MCF 10A (cell line): Measurements from ENCODE around the gene TRAF7. TPM values are rescaled to one million over a fixed set of nuclear protein-coding genes. Genes with fewer than 3 reads are reported as not detected.

ENCODE experiments used
- BruUV-seq: library from RNA; stranded (reverse); fragments of 400-500 nt; replicated peaks from 2 replicates; lab custom pipeline; 2021; lab: Mats Ljungman, UMichigan
- CTCF ChIA-PET: fragments of 300-600 bp; sonication (Branson Sonifier 250); formaldehyde crosslinking; extraction: SDS; loops from one replicate; lab custom pipeline; 2021; ENCODE audit warnings: antibody characterized with exemption, inconsistent platforms; lab: Yijun Ruan, JAX
- POLR2A ChIA-PET: fragments of 300-600, 350-650 bp; sonication (Branson Sonifier 250); formaldehyde crosslinking; extraction: SDS; loops from one replicate; lab custom pipeline; 2020; ENCODE audit warnings: antibody characterized with exemption, inconsistent platforms; lab: Yijun Ruan, JAX
- DNase-seq: peaks from one replicate; pipeline ENCODE4 v3.0.0-alpha.2; 2018; ENCODE audit not compliant: unreplicated experiment
- H3K27ac Mint-ChIP-seq: one replicate; pipeline ENCODE4 v1.8.0; 2022; ENCODE audit warnings: mild to moderate bottlenecking, low read depth, mixed read lengths; ENCODE audit not compliant: unreplicated experiment
- H3K27me3 Mint-ChIP-seq: one replicate; pipeline ENCODE4 v1.8.0; 2022; ENCODE audit warnings: mixed read lengths; ENCODE audit not compliant: insufficient read depth, unreplicated experiment
- H3K36me3 Mint-ChIP-seq: one replicate; pipeline ENCODE4 v1.8.0; 2022; ENCODE audit warnings: mild to moderate bottlenecking, moderate library complexity, mixed read lengths; ENCODE audit not compliant: insufficient read depth, unreplicated experiment
- H3K4me1 Mint-ChIP-seq: one replicate; pipeline ENCODE4 v1.8.0; 2022; ENCODE audit warnings: mixed read lengths; ENCODE audit not compliant: insufficient read depth, unreplicated experiment
- H3K4me3 Mint-ChIP-seq: one replicate; pipeline ENCODE4 v1.8.0; 2022; ENCODE audit warnings: mild to moderate bottlenecking, moderate library complexity, mixed read lengths; ENCODE audit not compliant: unreplicated experiment
- H3K9me3 Mint-ChIP-seq: one replicate; pipeline ENCODE4 v1.8.0; 2022; ENCODE audit warnings: mixed read lengths; ENCODE audit not compliant: unreplicated experiment
- intact Hi-C: fragments of 100-400 bp; cut with micrococcal nuclease; formaldehyde crosslinking; loops from 2 replicates; pipeline ENCODE4 v1.14.1; 2022
- total RNA-seq: library from RNA; stranded (reverse); gene quantifications from 2 replicates; pipeline ENCODE4 v1.2.3, GENCODE V29; 2022
- TF ChIP-seq, protein P1 (sequence below): fragments of 200-600 bp; IDR thresholded peaks from one replicate; pipeline ENCODE4 v1.8.0; 2022; ENCODE audit warnings: antibody characterized with exemption, mild to moderate bottlenecking; ENCODE audit not compliant: unreplicated experiment

TRAF7 gene
- total RNA-seq, 1 experiment from 2014 or later, result 98.6 TPM

DNA sequence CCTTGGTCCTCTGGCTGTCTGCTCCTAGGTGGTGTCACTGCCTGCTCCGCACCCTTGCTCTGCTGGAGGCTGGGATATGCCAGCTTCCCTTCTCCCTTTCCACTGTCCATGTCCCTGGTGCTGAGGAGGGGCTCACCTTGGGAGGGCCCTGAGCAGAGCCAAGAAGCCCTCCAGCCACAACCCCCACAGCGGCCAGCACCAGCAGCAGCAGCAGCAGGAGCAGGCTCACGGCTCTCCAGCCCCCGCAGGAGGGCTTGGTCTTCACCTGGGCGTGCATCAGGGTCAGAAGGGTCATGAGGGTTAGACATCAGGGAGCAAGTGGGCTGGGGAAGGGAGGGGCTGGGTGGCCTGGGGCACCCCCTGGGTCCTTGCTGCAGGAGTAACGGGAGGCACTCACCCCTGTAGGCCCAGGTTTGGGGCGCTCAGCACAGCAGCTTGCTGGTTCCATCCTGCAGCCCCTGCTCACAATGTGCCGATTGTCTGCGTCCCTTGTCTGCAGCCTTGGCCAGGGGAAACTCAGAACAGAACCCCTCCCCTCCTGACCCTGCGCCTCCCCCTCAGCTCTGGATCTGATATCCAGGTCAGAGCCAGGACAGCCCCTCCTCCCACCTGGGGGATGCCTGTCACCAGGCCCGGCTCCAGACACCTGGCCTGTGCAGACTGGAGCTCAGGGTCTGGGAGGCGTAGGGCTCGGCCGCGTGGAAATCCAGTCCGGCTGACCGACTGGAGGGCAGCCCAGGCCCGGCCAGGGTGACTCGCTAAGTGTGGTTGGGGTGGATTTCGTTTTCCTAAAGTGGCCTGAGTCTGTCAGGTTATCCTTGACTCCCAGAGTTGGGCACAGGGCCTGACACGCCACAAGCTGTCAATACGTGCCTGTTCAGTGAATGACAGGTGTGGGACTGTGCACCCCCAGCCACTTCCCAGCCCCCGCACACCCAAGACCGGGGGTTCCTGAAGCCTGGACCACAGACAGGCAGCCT lies 55.1 kb downstream of the TRAF7 start, which contains the start of gene BRICD5:
TSS of gene BRICD5 (minus strand) at position 478 of the 980 bp plus-strand sequence. CDS start at position 448, 30 bp downstream.
- DNase-seq, result no peak
- ChIA-PET CTCF (interaction anchor here (0.7 to 1.4 kb wide), 2 partner anchors 49 to 948 kb away, joined by 3 to 6 read pairs; no protein-coding TSS in a partner anchor), POLR2A (interaction anchor here (0.8 to 1.7 kb wide), 2 partner anchors 41 to 56 kb away, joined by 5 to 6 read pairs; partner anchors contain the start of genes ECI1 and TRAF7)
- intact Hi-C loops, result loop anchor here (5.0 kb wide), 1 partner anchor 58 kb away; no protein-coding TSS in a partner anchor
- TF ChIP-seq, protein P1, sequence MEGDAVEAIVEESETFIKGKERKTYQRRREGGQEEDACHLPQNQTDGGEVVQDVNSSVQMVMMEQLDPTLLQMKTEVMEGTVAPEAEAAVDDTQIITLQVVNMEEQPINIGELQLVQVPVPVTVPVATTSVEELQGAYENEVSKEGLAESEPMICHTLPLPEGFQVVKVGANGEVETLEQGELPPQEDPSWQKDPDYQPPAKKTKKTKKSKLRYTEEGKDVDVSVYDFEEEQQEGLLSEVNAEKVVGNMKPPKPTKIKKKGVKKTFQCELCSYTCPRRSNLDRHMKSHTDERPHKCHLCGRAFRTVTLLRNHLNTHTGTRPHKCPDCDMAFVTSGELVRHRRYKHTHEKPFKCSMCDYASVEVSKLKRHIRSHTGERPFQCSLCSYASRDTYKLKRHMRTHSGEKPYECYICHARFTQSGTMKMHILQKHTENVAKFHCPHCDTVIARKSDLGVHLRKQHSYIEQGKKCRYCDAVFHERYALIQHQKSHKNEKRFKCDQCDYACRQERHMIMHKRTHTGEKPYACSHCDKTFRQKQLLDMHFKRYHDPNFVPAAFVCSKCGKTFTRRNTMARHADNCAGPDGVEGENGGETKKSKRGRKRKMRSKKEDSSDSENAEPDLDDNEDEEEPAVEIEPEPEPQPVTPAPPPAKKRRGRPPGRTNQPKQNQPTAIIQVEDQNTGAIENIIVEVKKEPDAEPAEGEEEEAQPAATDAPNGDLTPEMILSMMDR, result no peak
- peaks cover 27% of the 10 kb centered on the region for H3K4me1 Mint-ChIP-seq
- peak within 1 kb of the TSS; percentile 33 for H3K27ac Mint-ChIP-seq
- no TSS peak for BruUV-seq
- H3K9me3 Mint-ChIP-seq, result no peaks in the 10 kb centered on the region
- peaks cover 44% of the 10 kb centered on the region for H3K36me3 Mint-ChIP-seq
- no peak within 1 kb of the TSS for H3K4me3 Mint-ChIP-seq
- no peaks in the 10 kb centered on the region for H3K27me3 Mint-ChIP-seq

DNA sequence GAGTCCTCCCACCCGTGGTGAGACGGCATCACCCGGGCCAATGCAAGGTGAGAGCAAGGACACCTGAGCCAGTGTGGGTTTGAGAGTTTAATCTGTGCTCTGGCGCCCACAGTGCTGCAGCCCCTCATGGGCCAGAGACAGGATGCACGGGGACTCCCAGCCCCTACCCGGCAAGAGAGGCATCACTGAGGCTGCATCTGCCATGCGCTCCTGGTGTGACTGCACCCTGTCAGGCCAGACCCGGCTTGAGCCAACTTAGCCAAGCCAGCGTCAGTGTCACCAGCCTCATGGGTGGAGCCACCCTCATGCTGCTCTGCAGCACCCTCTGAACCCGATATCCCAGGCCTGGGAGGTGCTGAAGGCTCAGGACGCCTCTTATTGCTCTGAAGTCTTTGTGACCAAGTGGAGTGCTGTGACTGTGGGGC lies 56.4 kb downstream of the TRAF7 start:
- BruUV-seq, result no TSS peak
- intact Hi-C loops, result loop anchor here (5.0 kb wide), 1 partner anchor 60 kb away; no protein-coding TSS in a partner anchor
- Mint-ChIP-seq H3K27ac (peak overlapping the region; percentile 33), H3K27me3 (no peaks in the 10 kb centered on the region), H3K4me3 (peak overlapping the region; percentile 72), H3K4me1 (peaks cover 27% of the 10 kb centered on the region), H3K36me3 (peaks cover 38% of the 10 kb centered on the region), H3K9me3 (no peaks in the 10 kb centered on the region)
- TF ChIP-seq, protein P1, result no peak
- ChIA-PET CTCF (interaction anchor here (0.9 kb wide), 1 partner anchor 39 kb away, joined by 3 read pairs; the partner anchor contains the start of gene ECI1), POLR2A (interaction anchor here (0.7 to 1.8 kb wide), 15 partner anchors 11 to 321 kb away, joined by 3 to 8 read pairs (median 6); partner anchors contain the start of genes E4F1, ECI1, GFER and RPS2)
- DNase-seq, result no peak

DNA sequence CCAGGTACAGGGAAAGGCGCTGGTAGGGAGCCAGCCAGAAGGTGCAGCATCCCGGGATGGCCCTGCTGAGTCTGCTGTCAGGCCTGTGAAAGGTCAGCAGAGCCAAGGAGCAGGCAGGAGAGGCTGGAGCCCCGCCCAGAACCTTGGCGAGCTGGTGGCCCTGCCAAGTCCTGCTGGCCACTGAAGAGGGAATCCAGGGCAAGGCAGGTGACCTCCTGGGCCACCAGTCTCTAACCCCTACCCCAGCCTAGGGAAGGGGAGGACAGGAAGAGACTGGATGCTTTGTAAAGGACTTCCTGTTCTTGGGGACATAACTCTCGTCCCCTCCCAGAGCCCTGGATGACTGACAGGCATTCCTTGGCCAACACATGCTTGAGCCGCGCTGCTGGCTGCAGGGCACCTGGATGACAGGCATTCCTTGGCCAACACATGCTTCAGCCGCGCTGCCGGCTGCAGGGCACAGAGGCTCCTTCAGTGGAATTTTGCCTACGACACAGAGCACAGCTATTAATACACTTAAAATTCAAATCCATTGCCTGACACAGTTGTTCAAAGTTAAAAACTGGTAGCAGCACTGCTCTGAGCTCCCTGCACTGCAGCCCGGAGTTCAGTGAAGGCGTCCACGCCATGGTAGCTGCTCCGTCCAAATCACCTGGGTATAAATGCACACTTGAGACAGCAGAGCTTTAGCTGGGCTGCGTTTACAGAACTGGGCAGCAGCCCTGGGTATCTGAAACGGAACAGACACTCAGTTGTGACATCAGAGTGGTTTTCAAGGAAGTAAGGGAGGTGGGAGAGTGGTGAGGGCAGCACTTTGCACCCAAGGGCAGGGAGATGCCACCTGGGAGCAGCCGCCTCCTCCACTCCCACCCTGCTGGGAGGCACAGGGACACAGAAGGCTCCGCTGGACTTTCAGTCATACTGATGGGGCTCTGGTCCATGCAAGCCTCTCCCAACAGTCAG lies 57.1 kb downstream of the TRAF7 start:
- intact Hi-C loops, result loop anchor here (5.0 kb wide), 1 partner anchor 60 kb away; no protein-coding TSS in a partner anchor
- peak overlapping the region; percentile 33 for H3K27ac Mint-ChIP-seq
- CTCF ChIA-PET, result interaction anchor here (0.9 kb wide), 1 partner anchor 39 kb away, joined by 3 read pairs; the partner anchor contains the start of gene ECI1
- peaks cover 31% of the 10 kb centered on the region for H3K36me3 Mint-ChIP-seq
- no peaks in the 10 kb centered on the region for H3K27me3 Mint-ChIP-seq
- POLR2A ChIA-PET, result interaction anchor here (0.6 to 1.8 kb wide), 18 partner anchors 10 to 320 kb away, joined by 3 to 8 read pairs (median 3); partner anchors contain the start of genes ATP6V0C, E4F1, ECI1 and GFER
- TF ChIP-seq, protein P1, result no peak
- BruUV-seq, result no TSS peak
- peak overlapping the region; percentile 72 for H3K4me3 Mint-ChIP-seq
- peak; percentile 64 for DNase-seq
- peaks cover 21% of the 10 kb centered on the region for H3K4me1 Mint-ChIP-seq
- no peaks in the 10 kb centered on the region for H3K9me3 Mint-ChIP-seq
